Activated T-cell treated with anti-CD3 and anti-CD28 coated beads for 1 hour (primary cell): ENCODE data around the gene ARSK.
A peak's percentile ranks its signal among the peaks of the same experiment; 100 is the strongest.
"Not testable (repeated sequence)": the region's sequence is repeated elsewhere in the genome, so short reads cannot be mapped to it uniquely, and the experiment has no call there.

Source experiments
- DNase-seq: peaks from one replicate; pipeline ENCODE4 v3.0.0-alpha.2; 2020; ENCODE audit warnings: low read depth

Gene ARSK

DNA sequence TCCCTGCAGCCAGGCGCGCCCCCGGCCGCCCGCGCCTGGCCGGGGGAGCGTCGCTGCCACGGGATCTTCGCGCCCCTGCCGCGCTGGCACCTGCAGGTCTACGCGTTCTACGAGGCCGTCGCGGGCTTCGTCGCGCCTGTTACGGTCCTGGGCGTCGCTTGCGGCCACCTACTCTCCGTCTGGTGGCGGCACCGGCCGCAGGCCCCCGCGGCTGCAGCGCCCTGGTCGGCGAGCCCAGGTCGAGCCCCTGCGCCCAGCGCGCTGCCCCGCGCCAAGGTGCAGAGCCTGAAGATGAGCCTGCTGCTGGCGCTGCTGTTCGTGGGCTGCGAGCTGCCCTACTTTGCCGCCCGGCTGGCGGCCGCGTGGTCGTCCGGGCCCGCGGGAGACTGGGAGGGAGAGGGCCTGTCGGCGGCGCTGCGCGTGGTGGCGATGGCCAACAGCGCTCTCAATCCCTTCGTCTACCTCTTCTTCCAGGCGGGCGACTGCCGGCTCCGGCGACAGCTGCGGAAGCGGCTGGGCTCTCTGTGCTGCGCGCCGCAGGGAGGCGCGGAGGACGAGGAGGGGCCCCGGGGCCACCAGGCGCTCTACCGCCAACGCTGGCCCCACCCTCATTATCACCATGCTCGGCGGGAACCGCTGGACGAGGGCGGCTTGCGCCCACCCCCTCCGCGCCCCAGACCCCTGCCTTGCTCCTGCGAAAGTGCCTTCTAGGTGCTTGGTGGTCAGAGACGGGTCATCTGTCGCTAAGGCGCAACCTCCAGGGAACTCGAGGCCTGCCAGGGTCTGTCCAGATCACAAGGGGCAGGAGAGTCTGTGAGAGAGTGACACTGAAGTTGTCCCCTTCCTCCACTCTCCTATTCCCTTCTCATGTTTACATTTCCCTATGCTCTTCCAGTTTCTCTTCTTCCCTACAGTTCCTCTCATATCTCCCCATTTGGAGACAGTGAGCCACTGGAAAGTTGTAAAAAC, 66.3 kb downstream of the ARSK start:
- DNase-seq, result peak; percentile 13

DNA sequence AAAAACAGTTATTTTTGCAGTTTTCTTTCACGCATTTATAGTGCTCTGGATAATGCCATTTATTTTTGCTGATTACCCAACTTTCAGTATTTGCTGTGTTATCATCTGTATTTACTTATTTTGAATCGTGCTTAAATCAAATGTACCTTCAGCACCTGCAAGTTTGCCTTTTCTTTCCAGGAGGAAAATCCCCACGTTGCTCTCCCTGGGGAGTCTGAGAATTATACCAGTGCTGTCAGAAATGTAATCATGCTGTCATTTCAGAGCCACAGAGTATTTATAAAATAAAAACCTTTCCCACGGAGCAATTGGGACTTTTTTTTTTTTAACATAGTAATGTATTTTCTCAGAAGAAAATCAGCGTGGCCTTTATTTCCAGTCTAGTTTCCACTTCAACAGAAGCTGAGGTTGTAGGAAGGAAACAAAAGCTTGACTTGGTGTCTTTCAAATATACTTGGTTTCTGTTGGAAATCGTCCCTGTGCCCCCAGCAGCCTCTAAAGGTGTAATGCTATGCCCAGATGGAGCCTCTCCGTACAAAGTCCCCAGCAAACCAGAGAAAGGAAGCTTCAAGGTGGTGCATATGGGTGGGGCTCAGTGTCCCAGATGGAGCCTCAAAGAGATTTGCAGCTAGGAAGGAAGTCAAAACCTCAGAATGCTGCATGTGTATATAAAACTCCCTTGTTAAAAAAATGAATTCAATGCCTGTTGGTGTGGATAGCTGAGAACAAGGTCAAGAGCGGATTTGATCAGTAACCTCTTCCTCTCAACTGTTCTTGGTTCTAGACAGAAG, 67.1 kb downstream of the ARSK start:
- DNase-seq, result no peak

GRCh38 chr5:95623706-95624105, 68.8 kb downstream of the ARSK start:
- DNase-seq, result no peak

DNA sequence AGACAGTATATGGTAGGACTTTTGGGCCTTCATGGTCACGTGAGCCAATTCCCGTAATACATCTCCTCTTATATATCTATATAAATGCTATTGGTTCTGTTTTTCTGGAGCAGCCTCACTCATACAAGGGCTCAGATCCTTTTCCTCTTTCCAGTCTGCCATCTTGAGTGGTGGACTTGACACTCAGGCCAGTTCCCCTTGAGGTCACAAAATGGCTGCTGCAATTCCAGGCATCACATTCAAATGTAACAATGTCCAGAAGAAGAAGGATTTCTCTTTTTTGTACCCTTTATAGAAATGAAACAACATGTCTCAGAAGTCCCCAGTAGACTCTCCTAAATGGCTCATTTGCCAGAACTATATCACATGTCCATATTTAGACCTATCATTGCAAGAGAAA, 69.5 kb downstream of the ARSK start:
- no peak for DNase-seq

- no peak for DNase-seq
Measured at GRCh38 chr5:95626701-95627100, 71.8 kb downstream of the ARSK start.

GRCh38 chr5:95627971-95628810, 73.3 kb downstream of the ARSK start:
- no peak for DNase-seq

DNA sequence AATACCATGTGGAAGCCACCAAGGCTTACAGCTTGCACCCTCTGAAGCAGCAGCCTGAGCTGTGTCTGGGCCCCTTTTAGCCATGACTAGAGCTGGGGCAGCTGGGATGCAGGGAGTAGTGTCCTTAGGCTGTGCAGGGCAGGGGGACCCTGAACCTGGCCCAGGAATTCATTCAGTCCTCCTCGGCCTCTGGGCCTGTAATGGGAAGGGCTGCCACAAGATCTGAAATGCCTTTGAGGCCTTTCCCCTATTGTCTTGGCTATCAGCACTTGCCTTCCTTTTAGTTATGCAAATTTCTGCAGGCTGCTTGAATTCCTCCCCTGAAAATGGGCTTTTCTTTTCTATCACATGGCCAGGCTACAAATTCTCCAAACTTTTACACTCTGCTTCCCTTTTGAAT, 74.0 kb downstream of the ARSK start:
- DNase-seq, result no peak

GRCh38 chr5:95630394-95630917, 75.6 kb downstream of the ARSK start:
- no peak for DNase-seq

- DNase-seq, result no peak
Measured at GRCh38 chr5:95631255-95631958, 76.5 kb downstream of the ARSK start.

GRCh38 chr5:95631991-95632675, 77.2 kb downstream of the ARSK start:
- peak; percentile 43 for DNase-seq

GRCh38 chr5:95632942-95633341, 78.0 kb downstream of the ARSK start:
- DNase-seq, result not testable (repeated sequence)

DNA sequence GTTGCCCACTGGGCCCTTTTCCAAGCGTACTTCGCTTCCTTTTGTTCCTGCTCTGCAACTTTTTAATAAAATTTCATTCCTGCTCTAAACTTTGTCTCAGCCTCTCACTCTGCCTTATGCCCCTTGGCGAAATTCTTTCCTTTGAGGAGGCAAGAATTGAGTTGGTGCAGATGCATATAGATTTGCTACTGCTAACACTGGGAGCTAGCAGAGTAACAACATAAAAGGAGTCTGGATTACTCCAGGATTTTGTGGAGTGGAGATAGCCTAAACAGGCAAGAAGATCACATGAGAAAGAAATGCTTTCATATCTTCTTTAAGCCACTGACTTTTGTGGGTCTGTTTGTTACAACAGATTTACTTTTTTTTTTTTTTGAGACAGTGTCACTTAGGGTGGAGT, 78.8 kb downstream of the ARSK start:
- no peak for DNase-seq

- no peak for DNase-seq
Measured at GRCh38 chr5:95634081-95634480, 79.2 kb downstream of the ARSK start.

DNA sequence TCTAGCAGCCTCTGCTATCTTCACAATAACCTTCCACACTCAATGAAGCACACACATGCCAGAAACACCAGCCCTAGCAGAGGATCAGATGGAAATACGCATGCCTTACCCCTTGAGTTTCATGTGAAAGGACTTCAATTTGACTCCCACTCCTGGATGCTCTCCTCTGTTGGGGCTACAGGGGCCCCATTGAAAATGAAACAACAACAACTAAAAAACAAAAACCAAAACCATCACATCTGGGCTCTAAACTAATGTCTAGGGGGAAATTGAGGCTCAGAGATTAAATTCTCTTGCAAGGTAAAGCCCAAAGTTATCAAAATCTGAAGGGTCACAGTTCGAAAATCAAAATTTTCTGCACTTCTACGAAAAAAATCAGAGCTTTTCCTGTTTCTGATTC, 83.7 kb downstream of the ARSK start:
- no peak for DNase-seq

- no peak for DNase-seq
Measured at GRCh38 chr5:95641741-95642220, 86.9 kb downstream of the ARSK start.

GRCh38 chr5:95643152-95643551, 88.3 kb downstream of the ARSK start:
- DNase-seq, result no peak

DNA sequence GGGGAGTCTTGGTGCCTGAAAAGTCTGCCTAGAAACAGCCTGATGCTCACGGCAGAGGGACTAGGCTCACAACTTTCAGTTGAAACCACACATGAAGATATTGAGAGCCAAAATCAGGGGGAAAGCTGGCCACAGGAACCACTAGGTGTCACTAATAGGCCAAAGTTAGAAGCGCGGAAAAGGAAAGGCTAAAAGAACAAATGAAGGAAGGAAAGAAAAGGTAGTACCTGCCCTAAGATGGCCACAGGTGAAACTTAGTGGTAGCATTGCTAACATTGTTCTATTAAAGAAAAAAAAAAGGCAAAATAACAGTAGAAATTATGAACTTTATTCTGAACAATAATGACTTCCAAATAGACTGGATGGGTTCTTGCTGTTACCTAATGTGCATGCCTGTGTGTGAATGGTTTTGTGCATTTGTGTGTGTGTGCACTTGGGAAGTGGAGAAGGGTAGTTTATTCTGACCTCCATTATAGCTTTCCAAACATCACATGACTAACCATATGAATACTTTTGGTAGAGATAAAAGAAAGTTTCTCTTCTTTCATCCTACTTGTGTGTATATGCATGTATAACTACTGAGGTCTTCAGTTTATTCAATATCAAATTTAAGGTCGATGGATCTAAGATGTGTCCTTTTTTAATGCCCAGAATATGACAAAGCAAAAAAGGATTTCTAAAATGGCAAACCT, 89.6 kb downstream of the ARSK start:
- DNase-seq, result peak; percentile 9

DNA sequence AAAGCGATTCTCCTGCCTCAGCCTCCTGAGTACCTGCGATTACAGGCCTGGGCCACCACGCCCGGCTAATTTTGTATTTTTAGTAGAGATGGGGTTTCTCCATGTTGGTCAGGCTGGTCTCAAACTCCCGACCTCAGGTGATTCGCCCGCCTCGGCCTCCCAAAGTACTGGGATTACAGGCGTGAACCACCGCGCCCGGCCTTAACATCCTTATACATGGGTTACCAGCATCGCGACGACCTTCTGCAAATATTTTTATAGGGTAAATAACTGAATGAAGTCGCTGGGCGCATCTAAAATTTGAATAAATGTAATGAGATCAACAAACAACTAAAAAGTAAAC, 91.3 kb downstream of the ARSK start:
- DNase-seq, result not testable (repeated sequence)

DNA sequence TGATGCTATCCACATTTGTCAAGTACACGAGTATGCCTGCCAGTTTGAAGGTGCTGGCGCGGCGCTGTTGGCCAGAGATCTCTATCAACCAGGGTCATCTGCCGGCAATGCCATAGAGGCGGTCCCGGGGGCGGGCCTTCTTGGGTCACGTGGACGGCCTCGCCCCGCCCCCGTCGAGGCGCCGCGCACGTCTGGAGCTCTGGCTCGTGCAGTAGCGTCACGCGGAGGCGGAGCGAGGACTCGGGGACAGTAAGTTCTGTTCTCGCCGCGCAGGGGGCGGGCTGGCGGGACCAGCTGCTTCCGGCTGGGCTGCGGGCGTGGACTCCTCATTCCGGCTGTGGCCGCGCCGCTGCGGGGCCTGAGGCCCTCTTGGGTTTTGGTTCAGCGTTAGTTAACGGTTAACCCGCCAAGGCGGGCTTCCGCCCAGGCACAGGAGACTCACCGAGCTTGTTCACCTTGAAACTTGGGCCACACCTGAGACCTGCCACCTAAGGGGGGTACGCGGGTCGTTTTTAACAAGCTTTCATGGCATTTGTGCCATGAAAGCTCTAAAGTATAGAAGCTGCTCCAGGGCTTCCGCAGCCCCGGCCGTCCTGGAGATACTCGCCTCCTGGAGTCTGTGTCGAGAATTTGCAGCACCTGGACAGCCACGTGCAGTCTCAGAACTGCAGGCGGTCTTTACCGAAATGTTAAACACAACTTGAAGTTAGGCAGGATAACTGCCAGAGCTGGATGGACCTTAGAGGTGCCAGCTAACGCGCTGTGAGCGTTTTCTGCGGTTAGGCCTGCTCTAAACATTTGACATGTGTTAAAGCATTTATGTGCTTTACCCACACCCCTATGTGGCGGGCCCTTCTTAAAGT, 91.9 kb downstream of the ARSK start, which contains the start of gene RFESD:
TSS of gene RFESD (plus strand) at position 209 of the 863 bp plus-strand sequence. CDS start 5,495 bp downstream, outside the sequence.
- peak; percentile 89 for DNase-seq
